ENCODE data around the gene ATP10D.

Gene ATP10D

GRCh38 chr4:47598896-47599295, 113.8 kb downstream of the ATP10D start:
- DNase-seq = no peak

DNA sequence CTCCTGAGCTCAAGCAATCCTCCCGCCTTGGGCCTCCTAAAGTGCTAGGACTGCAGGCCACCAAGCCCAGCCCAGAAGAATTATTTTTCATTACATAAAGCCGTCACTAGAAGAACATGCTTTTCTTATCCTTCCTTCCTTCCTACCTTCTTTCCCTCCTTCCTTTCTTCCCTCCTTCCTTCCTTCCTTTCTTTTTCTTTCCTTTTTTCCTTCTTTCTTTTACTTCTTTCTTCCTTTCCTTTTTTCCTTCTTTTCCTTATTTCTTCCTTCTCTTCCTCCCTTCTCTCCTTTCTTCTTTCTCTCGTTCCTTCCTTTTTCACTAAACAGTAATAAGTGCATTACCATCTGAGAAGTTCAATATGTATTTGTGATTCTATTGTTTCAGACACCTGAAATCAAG, 121.4 kb downstream of the ATP10D start:
- DNase-seq = no peak

- DNase-seq = no peak
Measured at GRCh38 chr4:47612116-47613023, 127.3 kb downstream of the ATP10D start.

GRCh38 chr4:47615385-47615784, 130.3 kb downstream of the ATP10D start:
- DNase-seq = no peak

- DNase-seq = no peak
Measured at GRCh38 chr4:47617607-47618006, 132.5 kb downstream of the ATP10D start.

GRCh38 chr4:47619691-47620090, 134.6 kb downstream of the ATP10D start:
- DNase-seq = no peak

GRCh38 chr4:47621181-47621580, 136.1 kb downstream of the ATP10D start:
- no peak for DNase-seq

- no peak for DNase-seq
Measured at GRCh38 chr4:47624031-47624441, 139.0 kb downstream of the ATP10D start.

GRCh38 chr4:47631161-47631560, 146.1 kb downstream of the ATP10D start:
- DNase-seq = no peak

- no peak for DNase-seq
Measured at GRCh38 chr4:47639531-47639930, 154.5 kb downstream of the ATP10D start.

DNA sequence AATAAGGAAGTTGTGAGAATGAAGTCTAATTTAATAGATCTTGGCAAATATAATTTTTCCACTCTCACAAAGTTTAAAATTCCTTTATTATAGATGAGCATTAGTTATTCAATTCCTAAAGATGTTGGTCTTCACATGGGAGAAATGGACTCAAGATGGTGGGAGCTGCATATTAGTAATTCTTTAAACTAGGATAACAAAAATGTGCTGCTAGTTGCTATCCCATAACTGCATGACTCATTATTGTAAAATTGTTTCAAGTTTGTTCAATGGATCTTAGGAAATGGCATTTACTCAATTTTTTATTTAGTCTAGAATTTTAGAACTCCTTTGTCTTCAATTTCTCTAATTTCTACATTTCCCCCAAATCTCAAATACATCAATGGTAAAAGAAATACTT, 155.8 kb downstream of the ATP10D start:
- DNase-seq = no peak

DNA sequence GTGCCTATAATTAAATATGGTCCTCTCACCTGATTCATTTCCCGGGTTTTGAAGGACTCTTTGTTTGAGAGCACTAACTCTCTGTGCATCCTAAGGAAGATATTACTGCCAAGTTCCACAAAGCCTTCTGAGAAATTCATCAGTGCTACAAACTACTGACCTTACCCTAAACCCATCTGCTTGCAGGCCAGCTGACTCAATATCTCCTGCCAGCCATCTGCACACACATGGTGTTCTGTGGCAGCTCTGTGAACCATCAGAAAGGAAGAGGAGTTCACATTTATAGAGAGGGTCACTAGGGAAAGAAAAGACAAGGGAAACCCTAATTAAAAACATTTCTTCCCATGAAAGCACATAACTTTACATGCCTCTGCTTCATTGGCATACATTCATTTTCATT, 156.7 kb downstream of the ATP10D start:
- DNase-seq = no peak

DNA sequence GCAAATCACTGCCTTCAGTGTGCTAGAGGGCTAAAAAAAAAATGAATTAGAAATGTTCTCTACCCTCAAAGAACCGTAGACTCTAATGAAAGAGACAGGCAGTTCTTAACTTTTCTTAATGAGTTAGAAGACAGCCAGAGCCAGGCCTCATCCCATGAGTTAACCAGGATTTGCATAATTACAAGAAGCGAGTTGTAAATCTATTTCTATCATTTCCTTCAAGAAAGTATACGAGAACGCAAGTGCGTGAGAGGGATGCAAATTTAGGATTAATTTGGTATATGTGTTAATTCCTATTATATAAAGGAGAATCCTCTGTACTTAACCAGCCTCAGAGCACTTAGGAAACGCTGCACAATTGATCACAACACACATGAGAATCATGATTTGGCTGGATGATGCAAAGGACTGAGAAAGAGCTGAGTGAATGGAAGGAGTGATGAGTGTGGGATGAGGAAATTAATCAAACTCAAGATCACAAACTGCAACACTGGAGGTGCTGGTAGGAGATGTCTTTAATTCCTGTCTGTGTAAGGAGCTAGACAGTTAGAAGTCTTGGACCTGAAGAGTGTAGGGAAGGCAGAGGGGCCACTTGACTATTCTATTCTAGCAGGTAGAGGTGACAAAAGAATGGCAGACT, 157.2 kb downstream of the ATP10D start:
- no peak for DNase-seq
